K562 (cell line): Measurements from ENCODE around the gene STK11. TPM values are rescaled to one million over a fixed set of nuclear protein-coding genes. Genes with fewer than 3 reads are reported as not detected.

Experiments used
- AFF1 ChIP-seq, 2 experiments: fragments of 450-650 bp; IDR thresholded peaks; 2 replicates each; pipeline ENCODE4 v1.6.1; 2018; ENCODE audit warnings: mild to moderate bottlenecking in 2 of 2, low read depth in 1 of 2; ENCODE audit not compliant: partially characterized antibody in 2 of 2
- ARNT ChIP-seq, 2 experiments: fragments of 450-650 bp; IDR thresholded peaks; 2 replicates each; pipeline ENCODE4 v1.6.1; 2016; ENCODE audit warnings: mild to moderate bottlenecking in 1 of 2
- BCOR ChIP-seq: fragments of 450-650 bp; IDR thresholded peaks from 2 replicates; pipeline ENCODE4 v1.6.1; 2016
- NFIX ChIP-seq: fragments of 250-450 bp; sonication (Bioruptor Pico); IDR thresholded peaks from 2 replicates; pipeline ENCODE4 v1.4.0; 2020; ENCODE audit warnings: low read depth, mild to moderate bottlenecking, moderate library complexity
- NR2C2 ChIP-seq, 2 experiments: fragments of 200-800 bp in 1 of 2; sonication (Bioruptor generic) in 1 of 2; sonication (generic) in 1 of 2; formaldehyde crosslinking in 1 of 2; IDR thresholded peaks; 2 replicates each; pipeline versions ENCODE4 v1.6.1 to v1.8.0; 2016 to 2022; ENCODE audit warnings: mild to moderate bottlenecking in 1 of 2, missing compliant biosample characterization in 1 of 2, missing genetic modification characterization in 1 of 2, missing genetic modification reagents in 1 of 2
- PHF20 ChIP-seq: fragments of 450-650 bp; IDR thresholded peaks from 2 replicates; pipeline ENCODE4 v1.6.1; 2018; ENCODE audit not compliant: partially characterized antibody
- PTTG1 ChIP-seq: fragments of 450-650 bp; IDR thresholded peaks from 2 replicates; pipeline ENCODE4 v1.6.1; 2016; ENCODE audit warnings: low read depth, mild to moderate bottlenecking, missing genetic modification characterization, missing compliant biosample characterization
- RBM15 ChIP-seq: fragments of 200-400 bp; formaldehyde crosslinking; IDR thresholded peaks from 2 replicates; pipeline ENCODE4 v1.6.1; 2018; ENCODE audit warnings: mild to moderate bottlenecking, low read length, moderate library complexity; ENCODE audit not compliant: insufficient read depth
- RBM25 ChIP-seq: fragments of 200-400 bp; formaldehyde crosslinking; IDR thresholded peaks from 2 replicates; pipeline ENCODE4 v1.6.1; 2018; ENCODE audit warnings: low read length, low read depth, moderate library complexity; ENCODE audit not compliant: severe bottlenecking
- RCOR1 ChIP-seq, 2 experiments: IDR thresholded peaks; 2 replicates each; pipeline ENCODE4 v1.6.1; 2012; ENCODE audit warnings: low read depth in 2 of 2, low read length in 2 of 2, borderline replicate concordance in 1 of 2, improper control_type of control experiment in 1 of 2
- SMARCA5 ChIP-seq: fragments of 450-650 bp; IDR thresholded peaks from 2 replicates; pipeline ENCODE4 v1.6.1; 2016
- TOE1 ChIP-seq, 2 experiments: fragments of 450-650 bp in 1 of 2; sonication (generic) in 1 of 2; formaldehyde crosslinking in 1 of 2; IDR thresholded peaks; 2 replicates each; pipeline versions ENCODE4 v1.7.1 to v1.8.0; 2016 to 2022; ENCODE audit warnings: borderline replicate concordance in 2 of 2, mild to moderate bottlenecking in 2 of 2, antibody characterized with exemption in 1 of 2, inconsistent platforms in 1 of 2, low read depth in 1 of 2, missing genetic modification reagents in 1 of 2, moderate library complexity in 1 of 2
- YBX1 ChIP-seq: fragments of 450-650 bp; IDR thresholded peaks from 2 replicates; pipeline ENCODE4 v1.7.1; 2016; ENCODE audit warnings: mild to moderate bottlenecking
- ZBTB12 ChIP-seq: fragments of 250-450 bp; sonication (Bioruptor Pico); IDR thresholded peaks from 2 replicates; pipeline ENCODE4 v1.4.0; 2020
- ZNF75A ChIP-seq: fragments of 450-650 bp; formaldehyde crosslinking; IDR thresholded peaks from 2 replicates; pipeline ENCODE4 v1.4.0; 2020; ENCODE audit warnings: mild to moderate bottlenecking
- ZNF830 ChIP-seq: fragments of 250-450 bp; sonication (Bioruptor Pico); IDR thresholded peaks from 2 replicates; pipeline ENCODE4 v1.5.0; 2021; ENCODE audit warnings: mild to moderate bottlenecking
- polyA plus RNA-seq, 8 experiments: library from polyadenylated mRNA; depleted of rRNA in 4 of 8; stranded (reverse) in 5 of 8; unstranded in 3 of 8; fragments of >200 nt; fragmentation: Nextera tagmentation in 2 of 8; fragmentation: Illumina TruSeq in 1 of 8; extraction: Ambion mirVana in 2 of 8; extraction: Trizol in 1 of 8; gene quantifications; 2 replicates each; pipeline versions ENCODE4 v1.2.1 to v1.2.3, GENCODE V29; 2011 to 2014; ENCODE audit warnings: inconsistent platforms in 1 of 8, missing spikeins in 1 of 8
- total RNA-seq, 7 experiments: library from RNA; depleted of rRNA in 6 of 7; stranded (reverse); fragments of >200 nt in 6 of 7; fragmentation: Illumina TruSeq in 2 of 7; extraction: Trizol in 2 of 7; gene quantifications; 2 replicates each; pipeline versions ENCODE4 v1.2.1 to v1.2.3, GENCODE V29; 2011 to 2021; ENCODE audit warnings: low replicate concordance in 1 of 7
- TF ChIP-seq, protein P1 (sequence below): fragments of 250-450 bp; sonication (Bioruptor Pico); IDR thresholded peaks from 2 replicates; pipeline ENCODE4 v1.5.0; 2021
- TF ChIP-seq, protein P2 (sequence below): sonication (generic); formaldehyde crosslinking; IDR thresholded peaks from 2 replicates; pipeline ENCODE4 v1.8.1; 2023; ENCODE audit warnings: mild to moderate bottlenecking, missing genetic modification reagents

The STK11 gene
- total and polyA plus RNA-seq, 9 of the 15 experiments (the other 6 are each of a cell fraction or from before 2014, with no cell fraction given) = 0.15 to 96.5 (median 31.7) TPM

GRCh38 chr19:1177322-1178114 is 28.1 kb upstream of the STK11 start (continued):
- TF ChIP-seq RBM15 = no peak
- 0 out of 4 replicates have a peak, but pooled peaks of 1 of the 2 experiments have one; percentile 16 for TF ChIP-seq RCOR1 (IDR thresholded peaks at IDR 0.05; ENCODE audit: borderline replicate concordance in 1 of 2, low read depth in 2 of 2, low read length in 2 of 2)
- TF ChIP-seq PTTG1 (tag) = no peak
- no peak for TF ChIP-seq NFIX
- peak; percentile 93 for TF ChIP-seq RBM25
- TF ChIP-seq, protein P1, sequence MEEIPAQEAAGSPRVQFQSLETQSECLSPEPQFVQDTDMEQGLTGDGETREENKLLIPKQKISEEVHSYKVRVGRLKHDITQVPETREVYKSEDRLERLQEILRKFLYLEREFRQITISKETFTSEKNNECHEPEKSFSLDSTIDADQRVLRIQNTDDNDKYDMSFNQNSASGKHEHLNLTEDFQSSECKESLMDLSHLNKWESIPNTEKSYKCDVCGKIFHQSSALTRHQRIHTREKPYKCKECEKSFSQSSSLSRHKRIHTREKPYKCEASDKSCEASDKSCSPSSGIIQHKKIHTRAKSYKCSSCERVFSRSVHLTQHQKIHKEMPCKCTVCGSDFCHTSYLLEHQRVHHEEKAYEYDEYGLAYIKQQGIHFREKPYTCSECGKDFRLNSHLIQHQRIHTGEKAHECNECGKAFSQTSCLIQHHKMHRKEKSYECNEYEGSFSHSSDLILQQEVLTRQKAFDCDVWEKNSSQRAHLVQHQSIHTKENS (CRISPR knock-in tag) = no peak
- 0 out of 2 replicates have a peak, but pooled peaks have one; percentile 59 for TF ChIP-seq SMARCA5
- no peak for TF ChIP-seq YBX1
- TF ChIP-seq NR2C2 (CRISPR knock-in tag; IDR thresholded peaks at IDR 0.05) = no peak
- TF ChIP-seq NR2C2 (tag; IDR thresholded peaks at IDR 0.05) = no peak
- no peak for TF ChIP-seq ZNF75A
- TF ChIP-seq PHF20 = no peak
- TF ChIP-seq ZBTB12 (CRISPR knock-in tag) = no peak
- no peak for TF ChIP-seq AFF1 (IDR thresholded peaks at IDR 0.05; ENCODE audit: low read depth in 1 of 2, partially characterized antibody in 2 of 2)
- no peak for TF ChIP-seq ZNF830 (CRISPR knock-in tag)
- no peak for TF ChIP-seq ARNT (IDR thresholded peaks at IDR 0.05)
- TF ChIP-seq, protein P2, sequence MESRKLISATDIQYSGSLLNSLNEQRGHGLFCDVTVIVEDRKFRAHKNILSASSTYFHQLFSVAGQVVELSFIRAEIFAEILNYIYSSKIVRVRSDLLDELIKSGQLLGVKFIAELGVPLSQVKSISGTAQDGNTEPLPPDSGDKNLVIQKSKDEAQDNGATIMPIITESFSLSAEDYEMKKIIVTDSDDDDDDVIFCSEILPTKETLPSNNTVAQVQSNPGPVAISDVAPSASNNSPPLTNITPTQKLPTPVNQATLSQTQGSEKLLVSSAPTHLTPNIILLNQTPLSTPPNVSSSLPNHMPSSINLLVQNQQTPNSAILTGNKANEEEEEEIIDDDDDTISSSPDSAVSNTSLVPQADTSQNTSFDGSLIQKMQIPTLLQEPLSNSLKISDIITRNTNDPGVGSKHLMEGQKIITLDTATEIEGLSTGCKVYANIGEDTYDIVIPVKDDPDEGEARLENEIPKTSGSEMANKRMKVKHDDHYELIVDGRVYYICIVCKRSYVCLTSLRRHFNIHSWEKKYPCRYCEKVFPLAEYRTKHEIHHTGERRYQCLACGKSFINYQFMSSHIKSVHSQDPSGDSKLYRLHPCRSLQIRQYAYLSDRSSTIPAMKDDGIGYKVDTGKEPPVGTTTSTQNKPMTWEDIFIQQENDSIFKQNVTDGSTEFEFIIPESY (CRISPR knock-in tag) = 0 out of 2 replicates have a peak, but pooled peaks have one; percentile 58
- TF ChIP-seq BCOR = peak; percentile 94
- no peak for TF ChIP-seq TOE1 (IDR thresholded peaks at IDR 0.05; ENCODE audit: borderline replicate concordance)
- TF ChIP-seq TOE1 (CRISPR knock-in tag; IDR thresholded peaks at IDR 0.05; ENCODE audit: borderline replicate concordance, low read depth) = no peak
